Panc1 (cell line): ENCODE results near the gene KCNQ1OT1. TPM values are rescaled to one million over a fixed set of nuclear protein-coding genes. Genes with fewer than 3 reads are reported as not detected.

Experiments
- ATAC-seq: fragments of 200-7000 bp; cut with Tn5 transposase; 2 replicates; pipeline ENCODE4 v1.9.1; 2020; ENCODE audit warnings: mild to moderate bottlenecking, moderate library complexity
- BruUV-seq: library from RNA; stranded (reverse); fragments of 400-500 nt; replicated peaks from 2 replicates; lab custom pipeline; 2021; lab: Mats Ljungman, UMichigan
- CTCF ChIA-PET: fragments of 300-600 bp; sonication (Branson Sonifier 250); formaldehyde crosslinking; loops from one replicate; lab custom pipeline; 2022; ENCODE audit warnings: antibody characterized with exemption; lab: Charles Lee
- POLR2A ChIA-PET: fragments of 300-600 bp; sonication (Branson Sonifier 250); formaldehyde crosslinking; loops from one replicate; lab custom pipeline; 2022; ENCODE audit warnings: antibody characterized with exemption; lab: Charles Lee
- DNase-seq: peaks from one replicate; pipeline ENCODE4 v3.0.0-alpha.2; 2010; ENCODE audit warnings: low read depth, low spot score
- H3K27ac ChIP-seq: 2 replicates; pipeline ENCODE4 v1.5.1; 2011; ENCODE audit warnings: mild to moderate bottlenecking, low read length, inconsistent platforms
- H3K27me3 ChIP-seq: fragments of 200-500 bp; sonication (Bioruptor generic); 2 replicates; pipeline ENCODE4 v1.6.0; 2014; ENCODE audit warnings: low read length, inconsistent platforms; ENCODE audit not compliant: control insufficient read depth, insufficient read depth
- H3K36me3 ChIP-seq: fragments of 200-500 bp; sonication (Bioruptor generic); 2 replicates; pipeline ENCODE4 v1.5.1; 2014; ENCODE audit warnings: inconsistent platforms, mild to moderate bottlenecking, low read length, moderate library complexity; ENCODE audit not compliant: control insufficient read depth, insufficient read depth
- H3K4me1 ChIP-seq: 2 replicates; pipeline ENCODE4 v1.5.1; 2011; ENCODE audit warnings: inconsistent platforms, mild to moderate bottlenecking, low read length, moderate library complexity; ENCODE audit not compliant: control insufficient read depth, insufficient read depth
- H3K4me3 ChIP-seq, 2 experiments: 2 replicates each; pipeline ENCODE4 v1.5.1; 2011 to 2012; ENCODE audit warnings: low read depth in 2 of 2, low read length in 2 of 2, mild to moderate bottlenecking in 2 of 2, inconsistent platforms in 1 of 2, moderate library complexity in 1 of 2
- H3K9me3 ChIP-seq: fragments of 200-500 bp; sonication (Bioruptor generic); 2 replicates; pipeline ENCODE4 v1.5.1; 2014; ENCODE audit warnings: low read depth, mild to moderate bottlenecking, inconsistent platforms, low read length, moderate library complexity; ENCODE audit not compliant: control insufficient read depth, insufficient read depth
- POLR2AphosphoS5 ChIP-seq: IDR thresholded peaks from 2 replicates; pipeline ENCODE4 v1.6.1; 2012; ENCODE audit warnings: mild to moderate bottlenecking, low read depth, low read length, moderate library complexity
- SIN3A ChIP-seq: IDR thresholded peaks from 2 replicates; pipeline ENCODE4 v1.6.1; 2012; ENCODE audit warnings: low read depth, mild to moderate bottlenecking, low read length, moderate library complexity, borderline replicate concordance; ENCODE audit not compliant: insufficient read depth
- TCF7L2 ChIP-seq: IDR thresholded peaks from 2 replicates; pipeline ENCODE4 v1.6.1; 2011; ENCODE audit warnings: mild to moderate bottlenecking, low read depth, low read length, inconsistent platforms
- in situ Hi-C: cut with HindIII; loops from 2 replicates; pipeline ENCODE4 v1.10.0; 2016; ENCODE audit warnings: low sequenced_read_pairs, low pct_unique_long_range_greater_than_20kb
- intact Hi-C: fragments of 100-400 bp; cut with micrococcal nuclease; formaldehyde crosslinking; loops from one replicate; pipeline ENCODE4 v1.10.0; 2022; ENCODE audit not compliant: unreplicated experiment
- total RNA-seq: library from RNA; stranded (reverse); gene quantifications from one replicate; pipeline ENCODE4 v1.2.1, GENCODE V29; 2021; ENCODE audit not compliant: unreplicated experiment
- TF ChIP-seq, protein P1 (sequence below): fragments of 450-650 bp; IDR thresholded peaks from 2 replicates; pipeline ENCODE4 v1.5.1; 2017; ENCODE audit warnings: mild to moderate bottlenecking
- TF ChIP-seq, protein P2 (sequence below), 2 experiments: IDR thresholded peaks; 2 replicates each; pipeline ENCODE4 v1.6.1; 2011 to 2012; ENCODE audit warnings: low read depth in 2 of 2, control low read depth in 1 of 2, low read length in 1 of 2, mild to moderate bottlenecking in 1 of 2, moderate library complexity in 1 of 2; ENCODE audit not compliant: insufficient read depth in 1 of 2

The KCNQ1OT1 gene
- total RNA-seq, 1 experiment from 2014 or later = 1.3 TPM

DNA sequence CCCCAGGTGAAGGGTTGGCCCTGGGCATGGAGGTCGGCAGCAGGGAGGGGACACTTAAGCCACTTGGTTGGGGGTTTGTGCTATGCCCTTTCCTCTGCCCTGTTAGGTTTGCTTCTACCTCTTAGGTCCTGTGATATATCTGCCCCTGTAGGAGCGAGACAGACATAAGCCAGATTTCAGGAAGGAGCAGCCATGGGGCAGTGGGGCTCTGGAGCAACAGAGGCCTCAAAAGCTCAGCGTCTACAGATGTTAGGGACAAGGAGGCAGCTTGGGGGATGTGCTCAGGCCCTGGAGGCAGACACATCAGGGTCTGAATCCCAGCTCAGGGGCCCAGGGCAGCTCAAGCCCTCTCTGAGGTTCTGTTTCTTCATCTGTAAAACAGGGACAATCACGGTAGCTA lies 27.2 kb upstream of the KCNQ1OT1 start:
- no peaks in the 10 kb centered on the region for H3K36me3 ChIP-seq
- H3K4me3 ChIP-seq = no peak overlapping the region
- in situ Hi-C loops (no loop called here), intact Hi-C loops (no loop called here)
- CTCF ChIA-PET = no interaction called here
- H3K27ac ChIP-seq = no peak overlapping the region
- H3K4me1 ChIP-seq = peaks cover 3% of the 10 kb centered on the region; the same call in 1 of the 2 replicates
- BruUV-seq = no TSS peak
- DNase-seq (no peak), ATAC-seq (no peak)
- POLR2A ChIA-PET = no interaction called here
- H3K9me3 ChIP-seq = no peaks in the 10 kb centered on the region
- no peaks in the 10 kb centered on the region for H3K27me3 ChIP-seq
- TF ChIP-seq, protein P1, sequence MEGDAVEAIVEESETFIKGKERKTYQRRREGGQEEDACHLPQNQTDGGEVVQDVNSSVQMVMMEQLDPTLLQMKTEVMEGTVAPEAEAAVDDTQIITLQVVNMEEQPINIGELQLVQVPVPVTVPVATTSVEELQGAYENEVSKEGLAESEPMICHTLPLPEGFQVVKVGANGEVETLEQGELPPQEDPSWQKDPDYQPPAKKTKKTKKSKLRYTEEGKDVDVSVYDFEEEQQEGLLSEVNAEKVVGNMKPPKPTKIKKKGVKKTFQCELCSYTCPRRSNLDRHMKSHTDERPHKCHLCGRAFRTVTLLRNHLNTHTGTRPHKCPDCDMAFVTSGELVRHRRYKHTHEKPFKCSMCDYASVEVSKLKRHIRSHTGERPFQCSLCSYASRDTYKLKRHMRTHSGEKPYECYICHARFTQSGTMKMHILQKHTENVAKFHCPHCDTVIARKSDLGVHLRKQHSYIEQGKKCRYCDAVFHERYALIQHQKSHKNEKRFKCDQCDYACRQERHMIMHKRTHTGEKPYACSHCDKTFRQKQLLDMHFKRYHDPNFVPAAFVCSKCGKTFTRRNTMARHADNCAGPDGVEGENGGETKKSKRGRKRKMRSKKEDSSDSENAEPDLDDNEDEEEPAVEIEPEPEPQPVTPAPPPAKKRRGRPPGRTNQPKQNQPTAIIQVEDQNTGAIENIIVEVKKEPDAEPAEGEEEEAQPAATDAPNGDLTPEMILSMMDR = no peak
- no peak for TF ChIP-seq TCF7L2
- no peak for TF ChIP-seq SIN3A

DNA sequence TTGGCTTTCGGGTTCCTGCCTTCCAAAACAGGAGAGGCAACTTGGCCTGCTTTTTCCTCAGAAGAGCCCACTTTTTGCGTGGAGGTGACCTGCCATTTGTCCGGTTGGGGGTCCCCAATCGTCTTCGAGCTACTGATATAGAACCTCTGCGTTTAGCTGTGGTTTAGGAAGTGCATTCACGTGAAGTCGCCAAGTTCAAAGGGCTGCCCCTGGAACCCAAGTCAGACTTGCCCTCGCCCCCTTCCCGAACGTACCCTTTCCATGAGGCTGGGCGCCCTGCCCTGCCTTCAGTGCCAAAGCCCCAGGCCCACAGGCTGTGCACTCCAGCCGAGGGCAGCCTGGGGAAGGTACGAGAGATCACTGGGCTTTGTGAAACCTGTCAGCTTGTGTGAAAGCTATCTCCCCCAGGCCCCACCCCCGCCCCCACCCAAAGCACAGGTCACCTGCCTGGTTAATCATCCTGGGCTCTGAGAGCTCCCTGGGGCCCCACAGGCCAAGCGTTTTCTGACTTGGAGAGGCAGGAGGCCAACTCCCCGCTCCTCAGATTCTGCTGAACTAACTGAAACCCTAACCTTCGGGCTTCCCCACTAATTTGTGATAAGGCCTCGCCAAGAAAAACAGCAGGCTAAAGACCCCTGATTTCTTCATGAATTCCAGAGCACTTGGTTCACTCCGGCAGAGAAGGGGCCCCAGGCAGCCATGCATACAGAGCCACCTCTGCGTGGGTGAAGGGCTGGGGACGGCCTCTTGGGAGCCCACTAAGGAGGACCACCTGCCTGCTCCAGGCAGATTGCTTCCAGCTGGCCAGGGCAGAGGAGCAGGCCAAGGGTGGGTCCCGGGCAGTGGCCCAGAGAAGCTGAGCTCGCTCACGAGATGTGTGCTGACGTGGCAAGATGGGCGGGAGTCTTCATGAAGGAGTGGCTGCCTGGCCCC lies 25.8 kb upstream of the KCNQ1OT1 start:
- ATAC-seq (no peak), DNase-seq (no peak)
- POLR2A ChIA-PET = no interaction called here
- no TSS peak for BruUV-seq
- H3K27me3 ChIP-seq = no peaks in the 10 kb centered on the region
- TF ChIP-seq, protein P2, sequence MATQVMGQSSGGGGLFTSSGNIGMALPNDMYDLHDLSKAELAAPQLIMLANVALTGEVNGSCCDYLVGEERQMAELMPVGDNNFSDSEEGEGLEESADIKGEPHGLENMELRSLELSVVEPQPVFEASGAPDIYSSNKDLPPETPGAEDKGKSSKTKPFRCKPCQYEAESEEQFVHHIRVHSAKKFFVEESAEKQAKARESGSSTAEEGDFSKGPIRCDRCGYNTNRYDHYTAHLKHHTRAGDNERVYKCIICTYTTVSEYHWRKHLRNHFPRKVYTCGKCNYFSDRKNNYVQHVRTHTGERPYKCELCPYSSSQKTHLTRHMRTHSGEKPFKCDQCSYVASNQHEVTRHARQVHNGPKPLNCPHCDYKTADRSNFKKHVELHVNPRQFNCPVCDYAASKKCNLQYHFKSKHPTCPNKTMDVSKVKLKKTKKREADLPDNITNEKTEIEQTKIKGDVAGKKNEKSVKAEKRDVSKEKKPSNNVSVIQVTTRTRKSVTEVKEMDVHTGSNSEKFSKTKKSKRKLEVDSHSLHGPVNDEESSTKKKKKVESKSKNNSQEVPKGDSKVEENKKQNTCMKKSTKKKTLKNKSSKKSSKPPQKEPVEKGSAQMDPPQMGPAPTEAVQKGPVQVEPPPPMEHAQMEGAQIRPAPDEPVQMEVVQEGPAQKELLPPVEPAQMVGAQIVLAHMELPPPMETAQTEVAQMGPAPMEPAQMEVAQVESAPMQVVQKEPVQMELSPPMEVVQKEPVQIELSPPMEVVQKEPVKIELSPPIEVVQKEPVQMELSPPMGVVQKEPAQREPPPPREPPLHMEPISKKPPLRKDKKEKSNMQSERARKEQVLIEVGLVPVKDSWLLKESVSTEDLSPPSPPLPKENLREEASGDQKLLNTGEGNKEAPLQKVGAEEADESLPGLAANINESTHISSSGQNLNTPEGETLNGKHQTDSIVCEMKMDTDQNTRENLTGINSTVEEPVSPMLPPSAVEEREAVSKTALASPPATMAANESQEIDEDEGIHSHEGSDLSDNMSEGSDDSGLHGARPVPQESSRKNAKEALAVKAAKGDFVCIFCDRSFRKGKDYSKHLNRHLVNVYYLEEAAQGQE (IDR thresholded peaks at IDR 0.05; ENCODE audit: insufficient read depth in 1 of 2, low read depth in 2 of 2, low read length in 1 of 2) = no peak
- TF ChIP-seq TCF7L2 = no peak
- no peak for TF ChIP-seq POLR2AphosphoS5
- TF ChIP-seq, protein P1 = no peak
- TF ChIP-seq SIN3A = no peak
- peaks cover 3% of the 10 kb centered on the region; the same call in 1 of the 2 replicates for H3K4me1 ChIP-seq
- H3K4me3 ChIP-seq = no peak overlapping the region
- in situ Hi-C loops = no loop called here
- no peaks in the 10 kb centered on the region for H3K9me3 ChIP-seq
- no peak overlapping the region for H3K27ac ChIP-seq
- intact Hi-C loops = no loop called here
- CTCF ChIA-PET = no interaction called here
- H3K36me3 ChIP-seq = no peaks in the 10 kb centered on the region
